Measurements from ENCODE around the gene SLC14A1.

Gene SLC14A1

GRCh38 chr18:45723567-45724355 lies at the start of gene SLC14A1:
Gene SLC14A1, plus strand, starts transcription at chr18:45724181. Its CDS starts 6,140 bp downstream, at chr18:45730321.
- FAIRE-seq, result no peak

- no peak for FAIRE-seq
Measured at GRCh38 chr18:45677276-45677807, 46.6 kb upstream of the SLC14A1 start.

GRCh38 chr18:45678441-45678840 lies 45.5 kb upstream of the SLC14A1 start:
- no peak for FAIRE-seq

- FAIRE-seq, result no peak
Measured at GRCh38 chr18:45678850-45679249, 45.1 kb upstream of the SLC14A1 start.

- no peak for FAIRE-seq
Measured at GRCh38 chr18:45680066-45680690, 43.8 kb upstream of the SLC14A1 start.

GRCh38 chr18:45682181-45682580 lies 41.8 kb upstream of the SLC14A1 start:
- no peak for FAIRE-seq

- no peak for FAIRE-seq
Measured at GRCh38 chr18:45684341-45685115, 39.5 kb upstream of the SLC14A1 start.

- FAIRE-seq, result no peak
Measured at GRCh38 chr18:45686891-45687611, 36.9 kb upstream of the SLC14A1 start.

- FAIRE-seq, result no peak
Measured at GRCh38 chr18:45687621-45688020, 36.4 kb upstream of the SLC14A1 start.

GRCh38 chr18:45688113-45688512 lies 35.9 kb upstream of the SLC14A1 start:
- FAIRE-seq, result no peak

- FAIRE-seq, result no peak
Measured at GRCh38 chr18:45688833-45689232, 35.1 kb upstream of the SLC14A1 start.

GRCh38 chr18:45689396-45689795 lies 34.6 kb upstream of the SLC14A1 start:
- FAIRE-seq, result no peak

- FAIRE-seq, result no peak
Measured at GRCh38 chr18:45690975-45691815, 32.8 kb upstream of the SLC14A1 start.

GRCh38 chr18:45691816-45692179 lies 32.2 kb upstream of the SLC14A1 start:
- FAIRE-seq, result no peak

- no peak for FAIRE-seq
Measured at GRCh38 chr18:45702708-45703265, 21.2 kb upstream of the SLC14A1 start.

GRCh38 chr18:45708831-45709230 lies 15.2 kb upstream of the SLC14A1 start:
- FAIRE-seq, result no peak

GRCh38 chr18:45712061-45712460 lies 11.9 kb upstream of the SLC14A1 start:
- no peak for FAIRE-seq

- FAIRE-seq, result no peak
Measured at GRCh38 chr18:45713239-45713638, 10.7 kb upstream of the SLC14A1 start.

GRCh38 chr18:45715212-45715780 lies 8.7 kb upstream of the SLC14A1 start:
- no peak for FAIRE-seq

- no peak for FAIRE-seq
Measured at GRCh38 chr18:45719106-45719505, 4.9 kb upstream of the SLC14A1 start.

- peak; percentile 26 for FAIRE-seq
Measured at GRCh38 chr18:45722899-45723298, 1.1 kb upstream of the SLC14A1 start.

All from endometrium (tissue), 2 donors.